ENCODE measurements around the gene NAA80. TPM values are rescaled to one million over a fixed set of nuclear protein-coding genes. Genes with fewer than 3 reads are reported as not detected.

The NAA80 gene
- total and polyA plus RNA-seq, 2 of the 13 experiments (the other 11 are each of a cell fraction or from before 2014, with no cell fraction given), result 3.4 to 8.7 TPM

DNA sequence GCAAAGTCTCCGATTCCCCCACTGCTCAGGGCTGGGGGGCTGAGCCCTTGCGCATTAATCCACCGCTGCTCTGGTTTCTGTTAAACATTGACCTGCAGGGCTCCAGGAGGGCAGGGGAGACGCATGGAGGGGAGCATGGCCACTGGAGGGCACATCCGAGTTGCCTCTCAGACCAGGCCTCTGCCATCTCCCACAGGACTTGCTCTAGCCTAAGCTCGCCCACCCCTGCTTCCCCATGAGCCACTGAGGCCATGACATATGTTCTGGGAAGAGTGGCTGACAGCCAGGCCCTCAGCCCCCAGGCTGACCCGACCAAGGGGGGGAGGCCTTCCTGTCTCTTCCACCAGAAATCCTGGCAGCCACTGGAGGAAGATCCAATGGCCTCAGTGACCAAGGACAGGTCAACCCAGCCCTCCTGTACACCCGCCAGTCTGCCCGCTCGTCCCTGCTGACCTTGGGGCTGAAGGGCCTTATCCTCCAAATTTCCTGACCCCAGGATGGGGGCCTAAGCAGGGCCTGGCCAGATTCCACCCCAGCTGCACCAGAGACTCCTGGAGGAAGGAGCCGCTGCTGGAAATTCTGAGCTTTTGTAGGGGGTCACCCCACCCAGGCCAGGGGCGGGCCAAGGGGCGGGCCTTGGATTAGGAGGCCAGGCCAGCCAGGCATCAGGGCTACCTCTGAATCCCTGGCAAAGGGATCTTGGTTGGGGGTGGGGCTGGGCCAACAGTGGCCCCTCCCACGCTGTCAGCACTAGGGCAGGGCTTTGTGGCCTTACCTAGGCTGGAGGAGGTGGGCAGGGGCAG lies 4.0 kb upstream of the NAA80 start, which contains the start of gene HYAL1 (continued):
- no peak for TF ChIP-seq AKNA (CRISPR knock-in tag; IDR thresholded peaks at IDR 0.05; ENCODE audit: borderline replicate concordance)
- TF ChIP-seq, protein P1, sequence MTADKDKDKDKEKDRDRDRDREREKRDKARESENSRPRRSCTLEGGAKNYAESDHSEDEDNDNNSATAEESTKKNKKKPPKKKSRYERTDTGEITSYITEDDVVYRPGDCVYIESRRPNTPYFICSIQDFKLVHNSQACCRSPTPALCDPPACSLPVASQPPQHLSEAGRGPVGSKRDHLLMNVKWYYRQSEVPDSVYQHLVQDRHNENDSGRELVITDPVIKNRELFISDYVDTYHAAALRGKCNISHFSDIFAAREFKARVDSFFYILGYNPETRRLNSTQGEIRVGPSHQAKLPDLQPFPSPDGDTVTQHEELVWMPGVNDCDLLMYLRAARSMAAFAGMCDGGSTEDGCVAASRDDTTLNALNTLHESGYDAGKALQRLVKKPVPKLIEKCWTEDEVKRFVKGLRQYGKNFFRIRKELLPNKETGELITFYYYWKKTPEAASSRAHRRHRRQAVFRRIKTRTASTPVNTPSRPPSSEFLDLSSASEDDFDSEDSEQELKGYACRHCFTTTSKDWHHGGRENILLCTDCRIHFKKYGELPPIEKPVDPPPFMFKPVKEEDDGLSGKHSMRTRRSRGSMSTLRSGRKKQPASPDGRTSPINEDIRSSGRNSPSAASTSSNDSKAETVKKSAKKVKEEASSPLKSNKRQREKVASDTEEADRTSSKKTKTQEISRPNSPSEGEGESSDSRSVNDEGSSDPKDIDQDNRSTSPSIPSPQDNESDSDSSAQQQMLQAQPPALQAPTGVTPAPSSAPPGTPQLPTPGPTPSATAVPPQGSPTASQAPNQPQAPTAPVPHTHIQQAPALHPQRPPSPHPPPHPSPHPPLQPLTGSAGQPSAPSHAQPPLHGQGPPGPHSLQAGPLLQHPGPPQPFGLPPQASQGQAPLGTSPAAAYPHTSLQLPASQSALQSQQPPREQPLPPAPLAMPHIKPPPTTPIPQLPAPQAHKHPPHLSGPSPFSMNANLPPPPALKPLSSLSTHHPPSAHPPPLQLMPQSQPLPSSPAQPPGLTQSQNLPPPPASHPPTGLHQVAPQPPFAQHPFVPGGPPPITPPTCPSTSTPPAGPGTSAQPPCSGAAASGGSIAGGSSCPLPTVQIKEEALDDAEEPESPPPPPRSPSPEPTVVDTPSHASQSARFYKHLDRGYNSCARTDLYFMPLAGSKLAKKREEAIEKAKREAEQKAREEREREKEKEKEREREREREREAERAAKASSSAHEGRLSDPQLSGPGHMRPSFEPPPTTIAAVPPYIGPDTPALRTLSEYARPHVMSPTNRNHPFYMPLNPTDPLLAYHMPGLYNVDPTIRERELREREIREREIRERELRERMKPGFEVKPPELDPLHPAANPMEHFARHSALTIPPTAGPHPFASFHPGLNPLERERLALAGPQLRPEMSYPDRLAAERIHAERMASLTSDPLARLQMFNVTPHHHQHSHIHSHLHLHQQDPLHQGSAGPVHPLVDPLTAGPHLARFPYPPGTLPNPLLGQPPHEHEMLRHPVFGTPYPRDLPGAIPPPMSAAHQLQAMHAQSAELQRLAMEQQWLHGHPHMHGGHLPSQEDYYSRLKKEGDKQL (CRISPR knock-in tag; IDR thresholded peaks at IDR 0.05; ENCODE audit: low read depth), result no peak
- TF ChIP-seq, protein P2, sequence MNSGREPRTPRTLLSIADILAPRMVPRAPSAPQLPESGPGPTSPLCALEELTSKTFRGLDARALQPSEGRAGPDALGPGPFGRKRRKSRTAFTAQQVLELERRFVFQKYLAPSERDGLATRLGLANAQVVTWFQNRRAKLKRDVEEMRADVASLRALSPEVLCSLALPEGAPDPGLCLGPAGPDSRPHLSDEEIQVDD (CRISPR knock-in tag; IDR thresholded peaks at IDR 0.05; ENCODE audit: borderline replicate concordance), result no peak
- TF ChIP-seq, protein P3, sequence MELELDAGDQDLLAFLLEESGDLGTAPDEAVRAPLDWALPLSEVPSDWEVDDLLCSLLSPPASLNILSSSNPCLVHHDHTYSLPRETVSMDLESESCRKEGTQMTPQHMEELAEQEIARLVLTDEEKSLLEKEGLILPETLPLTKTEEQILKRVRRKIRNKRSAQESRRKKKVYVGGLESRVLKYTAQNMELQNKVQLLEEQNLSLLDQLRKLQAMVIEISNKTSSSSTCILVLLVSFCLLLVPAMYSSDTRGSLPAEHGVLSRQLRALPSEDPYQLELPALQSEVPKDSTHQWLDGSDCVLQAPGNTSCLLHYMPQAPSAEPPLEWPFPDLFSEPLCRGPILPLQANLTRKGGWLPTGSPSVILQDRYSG (CRISPR knock-in tag; IDR thresholded peaks at IDR 0.05), result no peak
- peak; percentile 39; the same call in 1 of the 2 replicates for TF ChIP-seq HNF4A (CRISPR knock-in tag; IDR thresholded peaks at IDR 0.05)
- TF ChIP-seq, protein P4, sequence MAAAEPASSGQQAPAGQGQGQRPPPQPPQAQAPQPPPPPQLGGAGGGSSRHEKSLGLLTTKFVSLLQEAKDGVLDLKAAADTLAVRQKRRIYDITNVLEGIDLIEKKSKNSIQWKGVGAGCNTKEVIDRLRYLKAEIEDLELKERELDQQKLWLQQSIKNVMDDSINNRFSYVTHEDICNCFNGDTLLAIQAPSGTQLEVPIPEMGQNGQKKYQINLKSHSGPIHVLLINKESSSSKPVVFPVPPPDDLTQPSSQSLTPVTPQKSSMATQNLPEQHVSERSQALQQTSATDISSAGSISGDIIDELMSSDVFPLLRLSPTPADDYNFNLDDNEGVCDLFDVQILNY (CRISPR knock-in tag; conservative IDR thresholded peaks at IDR 0.05), result peak; percentile 76
- TF ChIP-seq ZNF550 (CRISPR knock-in tag; IDR thresholded peaks at IDR 0.05; ENCODE audit: borderline replicate concordance), result 0 out of 2 replicates have a peak, but pooled peaks have one; percentile 51
- no peak for TF ChIP-seq ZNF790 (CRISPR knock-in tag; IDR thresholded peaks at IDR 0.05; ENCODE audit: borderline replicate concordance)
- TF ChIP-seq ZNF879 (CRISPR knock-in tag; IDR thresholded peaks at IDR 0.05), result no peak
- TF ChIP-seq NFYB (CRISPR knock-in tag; IDR thresholded peaks at IDR 0.05), result peak; percentile 41; the same call in 1 of the 2 replicates
- TF ChIP-seq FOSL1 (CRISPR knock-in tag; IDR thresholded peaks at IDR 0.05; ENCODE audit: borderline replicate concordance), result no peak
- TF ChIP-seq, protein P5, sequence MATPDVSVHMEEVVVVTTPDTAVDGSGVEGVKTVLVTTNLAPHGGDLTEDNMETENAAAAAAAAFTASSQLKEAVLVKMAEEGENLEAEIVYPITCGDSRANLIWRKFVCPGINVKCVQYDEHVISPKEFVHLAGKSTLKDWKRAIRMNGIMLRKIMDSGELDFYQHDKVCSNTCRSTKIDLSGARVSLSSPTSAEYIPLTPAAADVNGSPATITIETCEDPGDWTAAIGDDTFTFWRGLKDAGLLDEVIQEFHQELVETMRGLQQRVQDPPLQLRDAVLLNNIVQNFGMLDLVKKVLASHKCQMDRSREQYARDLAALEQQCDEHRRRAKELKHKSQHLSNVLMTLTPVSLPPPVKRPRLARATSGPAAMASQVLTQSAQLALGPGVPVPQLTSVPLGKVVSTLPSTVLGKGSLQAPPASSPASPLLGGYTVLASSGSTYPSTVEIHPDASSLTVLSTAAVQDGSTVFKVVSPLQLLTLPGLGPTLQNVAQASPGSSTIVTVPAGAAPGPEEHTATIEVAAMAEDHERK (CRISPR knock-in tag; IDR thresholded peaks at IDR 0.05; ENCODE audit: low read depth), result no peak
